ENCODE measurements around the gene VPS13D. TPM values are rescaled to one million over a fixed set of nuclear protein-coding genes. Genes with fewer than 3 reads are reported as not detected.
A peak's percentile ranks its signal among the peaks of the same experiment; 100 is the strongest.

Gene VPS13D
- total RNA-seq, 1 donor from 2014 or later: 13.8 TPM

- DNase-seq (ENCODE audit: low read depth): peak; percentile 29
- no peak for TF ChIP-seq CTCF (conservative IDR thresholded peaks at IDR 0.05; ENCODE audit: low read depth, low read length)
- H3K4me3 ChIP-seq (ENCODE audit: low read depth, low read length): no peak overlapping the region
These were observed 259.0 kb downstream of the VPS13D start for GRCh38 chr1:12488666-12489354.

GRCh38 chr1:12490532-12491142 is 260.8 kb downstream of the VPS13D start:
- DNase-seq (ENCODE audit: low read depth): no peak
- TF ChIP-seq CTCF (conservative IDR thresholded peaks at IDR 0.05; ENCODE audit: low read depth, low read length): no peak
- no peak overlapping the region for H3K4me3 ChIP-seq (ENCODE audit: low read depth, low read length)

- TF ChIP-seq CTCF (conservative IDR thresholded peaks at IDR 0.05; ENCODE audit: low read depth, low read length): no peak
- DNase-seq (ENCODE audit: low read depth): no peak
- no peak overlapping the region for H3K4me3 ChIP-seq (ENCODE audit: low read depth, low read length)
These were observed 261.8 kb downstream of the VPS13D start for GRCh38 chr1:12491656-12492055.

GRCh38 chr1:12495725-12496124 is 265.9 kb downstream of the VPS13D start:
- no peak for DNase-seq (ENCODE audit: low read depth)
- no peak for TF ChIP-seq CTCF (conservative IDR thresholded peaks at IDR 0.05; ENCODE audit: low read depth, low read length)
- H3K4me3 ChIP-seq (ENCODE audit: low read depth, low read length): no peak overlapping the region

- H3K4me3 ChIP-seq (ENCODE audit: low read depth, low read length): no peak overlapping the region
- no peak for TF ChIP-seq CTCF (conservative IDR thresholded peaks at IDR 0.05; ENCODE audit: low read depth, low read length)
- DNase-seq (ENCODE audit: low read depth): no peak
These were observed 266.5 kb downstream of the VPS13D start for GRCh38 chr1:12496154-12496961.

GRCh38 chr1:12499539-12500240 is 269.9 kb downstream of the VPS13D start:
- no peak overlapping the region for H3K4me3 ChIP-seq (ENCODE audit: low read depth, low read length)
- DNase-seq (ENCODE audit: low read depth): no peak
- TF ChIP-seq CTCF (conservative IDR thresholded peaks at IDR 0.05; ENCODE audit: low read depth, low read length): no peak
